ENCODE data around the gene EHBP1L1.
A peak's percentile ranks its signal among the peaks of the same experiment; 100 is the strongest.

Gene EHBP1L1

DNA sequence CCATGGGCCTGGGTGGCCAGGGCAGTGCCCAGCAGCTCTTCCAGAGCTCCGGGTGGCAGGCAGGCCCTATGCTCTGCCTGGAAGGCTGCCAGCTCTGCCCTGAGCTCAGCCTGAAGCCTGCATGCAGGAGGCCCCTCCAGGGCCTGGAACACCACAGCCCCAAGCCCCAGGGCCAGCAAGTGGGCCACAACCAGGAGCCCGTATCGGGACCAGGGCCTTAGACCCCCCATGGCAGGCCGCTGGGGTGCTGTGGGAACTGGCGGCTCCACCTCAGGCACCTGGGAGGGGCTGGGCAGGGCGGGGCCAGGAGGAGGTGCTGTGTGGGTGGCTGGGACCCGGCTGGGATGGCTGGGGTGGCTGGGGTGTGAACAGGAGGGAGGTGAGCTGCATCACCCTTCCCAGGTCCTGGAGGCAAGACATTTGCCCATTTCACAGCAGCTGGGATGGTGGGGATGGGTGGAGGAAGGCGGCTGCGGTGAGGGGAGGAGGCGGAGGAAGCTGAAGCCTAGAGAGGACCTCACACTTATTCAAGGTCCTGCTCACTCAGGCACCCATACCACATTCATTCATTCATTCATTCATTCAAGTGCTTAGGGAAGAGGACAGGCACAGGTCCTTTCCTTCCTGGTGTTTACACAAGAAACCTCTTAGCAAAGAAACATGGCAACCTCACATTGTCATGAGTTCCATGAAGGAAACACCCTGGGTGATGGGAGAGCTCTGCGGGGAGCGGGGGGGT lies 19.9 kb downstream of the EHBP1L1 start, which contains the start of gene KCNK7:
TSS of gene KCNK7 (minus strand) at position 258 of the 739 bp plus-strand sequence. CDS start at position 230, 28 bp downstream.
- DNase-seq: no peak

DNA sequence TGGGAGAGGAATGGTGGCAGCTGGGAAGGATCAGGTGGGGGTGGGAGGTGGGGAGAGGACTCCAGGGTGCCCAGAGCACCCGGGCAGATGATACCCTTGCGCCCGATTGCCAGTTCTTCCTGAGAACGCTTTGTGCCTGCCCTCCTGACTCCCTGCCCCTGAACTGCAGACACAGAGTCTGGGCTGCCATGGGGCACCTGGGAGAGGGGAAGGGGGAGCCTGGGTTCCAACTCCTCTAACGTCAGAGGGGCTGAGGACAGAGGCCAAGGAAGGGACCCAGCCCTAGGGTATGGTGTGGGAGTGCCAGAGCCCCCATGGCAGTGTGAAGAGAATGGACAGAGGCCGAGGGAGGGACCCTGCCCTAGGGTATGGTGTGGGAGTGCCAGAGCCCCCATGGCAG lies 20.7 kb downstream of the EHBP1L1 start:
- DNase-seq: no peak

DNA sequence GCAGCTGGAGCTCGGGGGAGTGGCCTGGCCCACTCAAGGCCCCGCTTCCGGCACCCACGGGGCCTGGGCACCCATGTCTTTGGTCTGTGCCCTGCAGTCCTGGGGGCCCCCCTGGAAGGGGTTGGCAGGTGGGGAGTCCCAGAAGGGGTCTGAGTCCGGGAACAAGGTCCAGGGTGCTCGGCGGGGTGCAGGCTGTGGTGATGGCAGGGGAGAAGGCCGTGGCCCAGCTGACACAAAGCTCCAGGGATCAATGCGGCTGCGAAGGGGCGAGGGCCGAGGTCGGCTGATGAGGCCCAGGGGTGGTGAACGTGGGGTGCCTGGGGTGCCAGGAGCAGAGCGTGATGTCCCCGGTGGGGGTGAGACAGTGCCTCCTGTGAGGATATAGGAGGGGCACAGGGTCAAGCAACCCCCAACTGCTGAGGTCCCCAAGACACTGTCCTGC lies 22.4 kb downstream of the EHBP1L1 start:
- DNase-seq: no peak

DNA sequence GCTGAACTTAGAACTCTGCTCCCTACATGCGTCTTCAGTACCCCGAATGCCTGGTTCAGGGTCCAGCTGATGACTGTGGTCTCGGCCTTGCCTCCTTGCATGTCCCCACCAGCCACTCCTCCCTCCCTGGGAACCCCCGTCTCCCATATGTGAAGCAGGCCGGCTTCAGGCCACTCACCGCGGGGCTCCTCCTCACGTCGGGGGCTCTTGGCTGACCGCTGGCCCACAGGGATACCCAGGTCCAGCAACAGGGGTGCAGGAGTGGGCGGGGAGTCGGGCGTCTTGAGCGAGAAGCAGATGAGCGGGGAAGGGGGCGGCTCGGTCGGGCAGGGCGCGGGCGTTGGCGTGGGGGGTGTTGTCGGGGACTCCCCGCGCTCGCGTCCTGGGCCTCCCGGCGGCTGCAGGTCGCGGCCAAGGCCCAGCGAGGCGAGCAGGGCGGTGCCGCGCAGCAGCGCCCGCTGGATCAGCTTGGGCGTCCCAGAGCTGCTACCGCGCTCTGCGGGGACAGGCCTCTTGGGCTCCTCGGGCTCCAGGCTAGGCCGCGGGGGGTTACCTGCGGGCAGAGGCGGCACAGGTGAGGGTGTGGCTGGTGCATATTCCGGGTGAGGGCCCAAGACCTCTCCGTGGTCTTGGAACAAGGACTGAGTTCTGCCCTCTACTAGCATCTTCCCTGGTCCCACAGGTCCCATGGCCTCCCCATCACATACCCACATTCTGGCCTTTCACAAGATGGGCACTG lies 23.5 kb downstream of the EHBP1L1 start:
- no peak for DNase-seq

DNA sequence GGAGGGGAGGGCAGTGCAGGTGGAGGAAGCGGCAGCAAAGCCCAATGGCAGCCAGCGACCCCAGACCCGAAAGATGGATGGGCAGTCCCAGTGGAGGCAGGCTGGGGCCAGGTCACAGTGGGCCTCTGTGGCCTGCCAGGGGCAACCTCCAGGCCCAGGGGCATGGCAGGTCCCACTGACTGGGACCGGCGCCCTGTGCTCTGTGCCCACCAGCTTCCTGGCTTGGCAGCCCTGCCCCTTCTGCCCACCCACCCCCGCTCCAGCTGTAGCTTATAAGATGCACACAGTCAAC lies 24.0 kb downstream of the EHBP1L1 start:
- DNase-seq: no peak

DNA sequence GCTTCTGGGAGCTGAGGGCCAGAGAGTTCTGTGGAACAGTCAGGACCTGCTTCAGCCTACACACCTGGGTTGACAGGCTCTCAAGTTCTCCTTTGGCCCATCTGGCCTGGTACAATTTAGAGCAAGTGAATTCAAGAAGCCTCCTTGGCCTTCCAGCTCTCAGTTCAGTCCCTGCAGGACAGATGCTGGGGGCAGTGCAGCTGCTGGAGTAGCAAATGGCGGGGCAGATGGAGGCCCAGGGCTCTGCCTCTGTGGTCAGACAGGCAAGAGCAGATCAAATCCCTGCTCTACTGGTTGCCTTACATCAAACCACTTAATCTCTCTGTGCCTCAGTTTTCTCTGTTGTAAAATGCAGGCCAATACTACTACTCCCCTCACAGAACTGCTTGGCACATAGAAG lies 28.4 kb downstream of the EHBP1L1 start:
- DNase-seq: no peak

DNA sequence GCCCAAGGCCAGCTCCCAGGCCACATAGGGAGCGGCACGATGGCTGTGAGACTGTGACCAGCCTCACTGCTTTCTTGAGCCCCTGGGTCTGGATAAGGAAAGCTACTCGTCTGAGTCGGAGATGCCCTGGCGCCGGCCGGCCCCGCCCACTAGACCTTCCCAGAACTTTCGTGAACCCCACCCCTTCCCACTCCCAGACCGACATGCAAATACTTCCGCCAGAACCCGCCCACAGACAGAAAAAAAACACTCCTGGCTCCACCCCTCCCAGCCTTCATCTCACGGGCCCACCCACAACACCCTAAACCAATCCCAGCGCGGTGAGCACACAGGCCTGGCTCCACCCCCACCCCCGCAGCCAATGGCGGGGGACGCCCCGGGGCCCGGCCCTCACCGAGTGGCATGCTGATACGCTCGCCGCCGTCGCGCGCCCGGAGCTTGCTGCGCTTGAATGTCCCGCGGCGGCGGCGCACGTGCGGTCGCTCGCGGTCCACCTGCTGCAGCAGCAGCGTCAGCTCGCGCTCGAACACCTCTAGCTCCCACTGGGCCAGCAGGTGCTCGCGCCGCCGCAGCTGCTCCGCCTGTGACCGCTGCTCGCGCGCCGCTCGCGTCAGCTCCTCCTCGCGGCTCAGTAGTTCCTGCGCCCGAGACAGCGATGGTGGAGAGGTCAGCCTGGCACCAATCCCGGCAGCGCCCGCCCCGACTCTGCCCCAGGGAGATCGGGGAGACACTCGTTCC lies 31.2 kb downstream of the EHBP1L1 start:
- DNase-seq: no peak

DNA sequence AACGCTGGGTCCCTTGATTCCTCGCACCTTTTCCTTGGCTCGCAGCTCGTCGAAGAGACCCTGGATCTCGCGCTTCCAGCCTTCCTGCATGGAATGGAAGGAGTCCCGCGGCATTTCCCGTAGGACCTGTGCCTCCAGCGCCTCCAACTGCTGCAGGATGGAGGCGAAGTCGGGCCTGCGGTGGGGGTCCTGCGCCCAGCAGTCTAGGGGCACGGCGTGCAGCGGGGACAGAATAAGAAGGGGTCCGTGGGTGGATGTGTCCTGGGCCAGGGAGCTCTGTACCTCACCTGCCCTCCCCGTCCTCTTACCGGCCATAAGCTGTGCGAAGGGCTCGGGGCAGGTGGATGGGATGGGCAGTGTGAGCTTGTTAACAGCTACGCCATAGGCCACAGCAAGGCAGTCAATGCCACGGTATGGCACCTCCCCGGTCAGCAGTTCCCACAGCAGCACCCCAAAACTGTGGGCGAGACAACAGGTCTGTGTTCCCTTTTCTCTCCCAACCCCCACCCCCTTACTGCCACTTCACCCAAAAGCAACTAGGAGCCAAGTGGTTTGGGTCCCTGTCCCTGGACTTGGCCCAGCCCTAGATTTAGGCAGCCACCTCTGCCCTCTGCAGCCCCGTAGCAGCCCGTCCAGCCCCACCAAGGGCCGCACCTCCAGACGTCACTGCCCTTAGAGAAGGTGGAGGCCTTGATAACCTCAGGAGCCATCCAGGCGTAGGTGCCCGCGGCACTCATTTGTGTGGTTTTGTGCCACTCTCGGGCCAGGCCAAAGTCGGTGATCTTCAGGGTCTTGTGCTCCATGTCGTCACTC lies 32.0 kb downstream of the EHBP1L1 start:
- DNase-seq: no peak

DNA sequence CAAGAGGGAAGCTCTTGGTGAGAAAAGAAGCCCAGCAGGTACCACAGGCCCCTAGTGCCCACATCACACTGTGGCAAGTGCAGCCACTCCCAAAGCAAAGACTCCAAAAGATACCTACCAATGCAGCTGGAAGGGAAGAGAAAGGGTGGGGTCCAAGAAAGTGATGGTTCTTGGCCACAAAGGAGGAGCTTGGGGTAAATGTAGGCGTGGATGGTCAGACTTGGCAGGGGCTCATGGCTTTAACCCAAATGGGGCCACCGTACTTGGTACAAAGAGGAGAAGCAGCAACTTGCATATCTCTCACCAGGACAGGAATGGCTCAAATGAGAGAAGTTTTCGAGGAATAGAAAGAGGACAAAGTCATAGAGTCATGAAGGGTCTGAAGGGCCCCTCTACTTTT lies 33.4 kb downstream of the EHBP1L1 start:
- no peak for DNase-seq

DNA sequence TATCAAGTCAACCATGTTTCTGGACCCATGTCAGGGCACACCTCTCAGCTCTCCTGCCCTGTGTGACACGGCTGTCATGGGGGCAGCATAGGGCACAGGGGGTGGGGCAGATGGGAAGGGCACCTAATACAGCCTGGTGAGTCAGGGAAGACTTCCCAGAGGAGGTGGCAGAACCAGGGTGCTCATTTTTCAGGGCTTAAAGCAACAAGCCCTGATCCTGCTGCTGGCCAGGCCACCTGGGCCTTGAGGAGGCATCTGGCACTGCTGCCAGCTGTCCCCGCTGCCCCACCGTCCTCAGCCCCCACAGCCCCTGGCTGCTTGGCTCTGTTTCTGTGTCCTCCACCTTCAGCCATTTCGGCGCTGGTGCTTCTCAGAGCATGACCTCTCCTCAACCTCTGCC lies 33.8 kb downstream of the EHBP1L1 start:
- no peak for DNase-seq

DNA sequence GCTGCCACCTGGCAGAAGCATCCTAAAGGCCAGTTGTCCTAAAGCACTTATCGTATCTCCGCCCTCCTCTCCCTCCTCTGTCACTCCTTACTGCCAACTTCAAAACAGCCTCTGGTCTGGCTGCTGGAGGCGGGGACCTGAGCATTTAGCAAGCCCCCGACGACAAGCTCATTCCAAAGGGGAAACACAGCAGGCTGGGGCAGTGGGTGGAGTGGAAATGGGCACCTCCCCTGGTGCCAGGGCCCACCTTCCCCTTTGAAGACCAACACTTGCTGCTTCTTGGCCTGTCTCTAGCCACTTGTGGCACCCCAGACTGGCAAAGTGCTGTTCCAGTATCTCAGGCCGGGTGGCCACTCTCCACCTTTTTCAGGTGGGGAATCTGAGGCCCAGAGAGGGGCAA lies 34.6 kb downstream of the EHBP1L1 start:
- DNase-seq: no peak

DNA sequence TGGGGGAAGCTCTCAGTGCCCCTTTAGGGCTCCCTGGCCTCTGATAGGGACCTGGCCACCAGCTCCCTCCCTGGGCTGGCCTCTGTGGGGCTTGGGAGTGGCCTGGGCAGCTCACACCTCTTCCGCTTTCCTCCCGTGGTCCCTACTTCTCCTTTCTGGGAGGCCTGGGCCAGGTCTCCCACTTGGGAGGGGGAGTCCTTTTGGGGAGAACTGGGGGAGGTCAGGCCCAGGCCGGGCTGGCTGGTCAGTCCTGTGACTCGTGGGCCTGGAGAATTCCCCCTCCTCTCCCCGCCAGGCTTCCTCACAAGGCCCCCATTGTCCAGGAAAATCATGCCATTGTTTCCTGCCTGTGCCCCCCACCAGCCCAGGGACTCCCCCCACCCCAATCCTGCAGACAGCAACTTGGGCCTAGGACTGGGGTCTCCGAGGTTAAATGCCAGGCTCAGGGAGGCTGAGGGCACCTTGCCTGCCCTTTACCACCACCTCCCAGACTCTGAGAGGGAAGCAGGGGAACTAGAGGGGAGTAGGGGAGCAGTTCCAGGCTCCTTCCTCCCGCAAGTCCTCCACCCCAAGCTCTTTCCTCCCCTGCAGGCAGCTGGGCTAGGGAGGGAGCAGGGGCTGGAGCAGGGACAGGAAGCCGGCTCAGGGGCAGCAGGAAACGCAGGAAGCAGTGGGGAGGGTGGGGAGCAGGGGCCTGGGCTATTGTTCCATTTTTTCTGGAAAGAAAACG lies 35.3 kb downstream of the EHBP1L1 start:
- DNase-seq: no peak

DNA sequence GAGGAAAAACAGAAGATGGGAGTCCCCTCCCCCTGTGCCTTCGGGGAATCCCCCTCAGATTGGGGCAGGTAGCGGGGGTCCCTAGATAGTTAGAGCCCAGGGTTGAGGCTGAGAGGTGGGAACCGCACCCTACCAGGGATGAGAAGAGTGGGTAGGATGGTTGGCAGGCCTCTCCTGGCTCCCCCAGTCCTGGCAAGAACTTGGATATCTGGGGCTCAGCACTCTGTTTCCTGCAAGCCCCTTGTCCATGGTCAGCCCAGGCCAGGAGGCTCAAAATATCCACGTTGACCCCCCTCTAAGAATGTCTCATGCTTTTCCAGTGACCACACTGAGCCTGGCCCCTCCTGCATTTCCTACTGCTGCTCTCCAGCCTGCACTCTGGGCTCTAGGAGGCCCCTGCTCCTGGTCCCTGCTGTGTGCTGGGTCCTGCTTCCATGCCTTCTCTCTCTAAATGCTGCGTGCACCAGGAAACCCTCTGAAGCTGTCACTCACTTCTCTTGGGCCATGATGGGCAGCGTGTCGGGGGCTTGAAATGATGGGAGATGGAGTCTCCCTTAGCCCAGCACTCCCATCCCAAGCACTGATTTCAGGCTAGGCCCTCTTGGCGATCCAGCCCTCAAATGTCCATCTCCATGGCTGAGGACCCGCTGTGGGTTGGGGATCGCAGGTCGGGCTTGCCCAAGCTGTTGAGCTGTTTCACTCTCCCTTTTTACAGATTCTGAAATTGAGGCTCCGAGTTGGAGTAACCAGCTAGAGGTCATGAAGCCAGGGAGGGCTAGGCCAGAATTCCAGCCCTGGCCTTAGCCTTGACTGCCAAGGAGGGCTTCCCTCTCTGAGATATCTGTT lies 36.1 kb downstream of the EHBP1L1 start:
- no peak for DNase-seq

DNA sequence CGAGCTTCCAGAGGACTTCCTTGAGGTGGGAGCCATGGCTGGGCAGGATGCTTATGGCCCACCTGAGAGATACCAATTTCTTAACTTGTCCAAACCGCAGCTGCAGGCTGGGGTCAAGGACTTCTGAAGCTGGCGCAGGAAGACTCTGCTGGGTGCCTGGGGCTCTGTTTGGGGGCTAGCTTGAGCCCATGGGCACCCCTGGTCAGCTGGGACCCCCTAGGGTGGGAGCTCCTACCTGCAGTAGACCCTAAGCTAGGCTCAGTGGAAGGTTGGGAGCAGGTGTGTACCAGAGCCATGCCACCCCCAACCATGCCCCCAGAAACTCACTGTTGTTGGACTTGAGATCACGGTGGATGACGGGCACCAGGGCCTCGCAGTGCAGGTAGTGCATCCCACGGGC lies 36.8 kb downstream of the EHBP1L1 start:
- DNase-seq: no peak

DNA sequence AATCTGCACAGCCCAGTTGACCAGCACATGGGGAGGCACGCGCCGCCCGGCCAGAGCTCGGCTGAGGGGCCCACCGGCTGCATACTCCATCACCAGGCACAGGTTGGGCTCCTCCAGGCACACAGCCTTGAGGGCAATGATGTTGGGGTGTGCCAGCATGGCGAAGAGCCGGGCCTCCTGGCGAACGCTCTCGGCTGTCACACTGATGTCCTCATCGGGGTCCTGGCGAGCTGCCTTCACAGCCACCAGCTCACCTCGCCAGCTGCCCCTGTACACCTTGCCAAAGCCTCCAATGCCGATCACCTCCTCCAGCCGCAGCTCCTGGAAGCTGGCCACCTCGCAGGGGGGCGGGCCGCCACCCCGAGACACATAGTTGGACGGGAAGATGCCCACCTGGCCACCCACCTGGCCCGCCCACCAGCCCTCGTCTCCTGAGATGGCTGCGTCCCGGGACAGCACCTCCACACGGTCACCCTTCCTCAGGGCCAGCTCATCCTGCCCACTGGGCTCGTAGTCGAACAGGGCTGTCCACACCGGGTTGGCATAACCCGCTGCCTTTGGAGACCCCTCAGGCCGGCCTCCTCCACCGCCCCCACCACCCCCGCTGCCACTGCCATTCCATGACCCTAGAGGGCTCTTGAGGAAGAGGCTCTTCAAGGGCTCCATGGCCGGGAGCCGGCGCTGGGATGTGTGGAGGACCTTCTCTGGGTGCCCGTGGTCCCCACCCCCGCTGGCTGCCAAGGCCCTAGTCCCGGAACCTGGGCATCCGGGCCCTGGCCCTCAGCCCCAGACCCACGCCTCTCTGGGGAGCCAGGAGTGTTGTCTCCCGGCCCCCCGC lies 37.5 kb downstream of the EHBP1L1 start:
- no peak for DNase-seq

DNA sequence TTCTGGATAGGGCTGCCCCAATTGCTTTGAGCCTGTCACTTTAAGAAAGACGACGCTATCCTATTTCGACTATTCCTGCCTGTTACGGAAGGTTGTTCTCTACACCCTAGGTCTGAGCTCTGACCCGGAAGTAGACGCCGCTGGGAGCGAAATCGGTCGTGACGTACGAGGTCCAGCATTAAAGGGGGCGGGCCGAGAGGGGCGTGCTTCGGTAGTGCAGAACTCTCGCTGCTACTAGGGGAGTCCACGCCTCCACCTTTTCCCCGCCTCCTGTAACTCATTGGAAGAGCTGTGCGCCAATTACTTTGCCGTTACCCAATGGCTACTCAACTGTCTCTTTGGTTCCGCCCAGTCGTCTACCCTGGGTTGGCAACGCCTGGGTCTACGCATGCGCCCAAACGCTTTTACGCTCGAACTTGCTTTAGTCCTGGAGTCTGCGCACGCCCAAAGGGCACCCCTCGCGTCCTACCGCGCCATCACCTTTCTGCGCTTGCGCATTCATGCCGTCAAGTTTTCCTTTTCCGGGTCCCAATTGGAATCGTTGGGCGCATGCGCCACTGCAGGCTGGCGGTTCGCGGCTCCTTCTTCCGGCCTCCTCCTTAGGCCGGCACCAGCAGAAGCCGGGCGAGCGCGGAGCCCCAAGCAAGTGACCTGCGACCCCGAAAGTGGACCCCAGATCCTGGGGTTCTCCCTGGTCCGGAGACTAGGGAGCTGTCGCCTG lies 39.5 kb downstream of the EHBP1L1 start, which contains the start of gene PCNX3:
TSS of gene PCNX3 (plus strand) at position 548 of the 721 bp plus-strand sequence. CDS start 536 bp downstream, outside the sequence.
- DNase-seq: peak; percentile 100

DNA sequence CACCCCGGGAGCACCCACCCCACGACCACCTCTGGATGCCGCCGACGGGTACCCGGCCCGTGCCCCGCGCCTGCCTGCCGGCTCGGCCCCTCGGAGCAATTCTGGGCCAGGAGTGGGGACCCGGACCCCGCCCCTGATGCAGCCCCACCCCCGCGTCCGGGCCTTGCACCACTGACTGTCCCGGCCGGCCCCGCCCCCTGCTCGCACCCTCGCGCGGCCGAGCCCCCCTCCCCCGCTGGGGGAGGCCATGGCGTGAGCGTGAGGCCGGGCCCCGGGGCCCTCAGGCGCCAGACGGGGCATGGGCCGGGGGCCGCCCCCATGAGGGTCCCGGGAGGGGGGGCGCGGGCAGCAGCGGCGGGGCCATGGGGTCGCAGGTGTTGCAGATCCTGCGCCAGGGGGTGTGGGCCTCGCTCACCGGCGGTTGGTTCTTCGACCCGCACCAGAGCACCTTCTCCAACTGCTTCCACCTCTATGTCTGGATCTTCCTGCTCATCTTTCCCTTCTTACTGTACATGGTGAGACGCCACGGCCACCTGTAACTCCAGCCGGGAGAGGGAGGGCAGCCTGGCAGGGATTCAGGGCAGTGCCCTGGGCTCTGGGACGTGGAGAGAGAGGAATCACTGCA lies 40.2 kb downstream of the EHBP1L1 start:
- no peak for DNase-seq

DNA sequence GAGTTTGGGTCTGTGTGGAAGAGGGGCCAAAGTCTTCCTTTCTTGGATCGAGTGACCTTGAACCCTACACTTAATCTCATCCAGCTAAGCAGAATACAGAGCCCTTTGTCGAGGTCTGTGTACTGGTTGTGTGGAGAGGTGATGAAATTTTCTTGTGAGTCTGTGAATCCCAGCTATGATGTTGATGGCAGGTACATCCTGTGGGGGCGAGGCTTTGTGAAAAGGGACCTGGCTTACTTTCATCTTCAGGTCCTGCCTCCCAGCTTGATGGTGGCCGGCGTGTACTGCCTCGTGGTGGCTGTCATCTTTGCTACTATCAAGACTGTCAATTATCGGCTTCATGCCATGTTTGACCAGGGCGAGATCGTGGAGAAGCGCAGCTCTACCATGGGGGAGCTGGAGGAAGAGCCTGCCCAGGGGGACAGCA lies 40.7 kb downstream of the EHBP1L1 start:
- no peak for DNase-seq

Data from central memory CD4-positive, alpha-beta T cell (primary cell).